ENCODE data around the gene PSMB10.

PSMB10 gene

GRCh38 chr16:67967183-67967957 is 30.7 kb upstream of the PSMB10 start:
- Histone ChIP-seq H3K27ac (peak overlapping the region; percentile 98), H3K4me3 (peak overlapping the region; percentile 93)
- no peak for DNase-seq (ENCODE audit: low spot score)
- TF ChIP-seq, protein P1, sequence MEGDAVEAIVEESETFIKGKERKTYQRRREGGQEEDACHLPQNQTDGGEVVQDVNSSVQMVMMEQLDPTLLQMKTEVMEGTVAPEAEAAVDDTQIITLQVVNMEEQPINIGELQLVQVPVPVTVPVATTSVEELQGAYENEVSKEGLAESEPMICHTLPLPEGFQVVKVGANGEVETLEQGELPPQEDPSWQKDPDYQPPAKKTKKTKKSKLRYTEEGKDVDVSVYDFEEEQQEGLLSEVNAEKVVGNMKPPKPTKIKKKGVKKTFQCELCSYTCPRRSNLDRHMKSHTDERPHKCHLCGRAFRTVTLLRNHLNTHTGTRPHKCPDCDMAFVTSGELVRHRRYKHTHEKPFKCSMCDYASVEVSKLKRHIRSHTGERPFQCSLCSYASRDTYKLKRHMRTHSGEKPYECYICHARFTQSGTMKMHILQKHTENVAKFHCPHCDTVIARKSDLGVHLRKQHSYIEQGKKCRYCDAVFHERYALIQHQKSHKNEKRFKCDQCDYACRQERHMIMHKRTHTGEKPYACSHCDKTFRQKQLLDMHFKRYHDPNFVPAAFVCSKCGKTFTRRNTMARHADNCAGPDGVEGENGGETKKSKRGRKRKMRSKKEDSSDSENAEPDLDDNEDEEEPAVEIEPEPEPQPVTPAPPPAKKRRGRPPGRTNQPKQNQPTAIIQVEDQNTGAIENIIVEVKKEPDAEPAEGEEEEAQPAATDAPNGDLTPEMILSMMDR (IDR thresholded peaks at IDR 0.05), result no peak

- Histone ChIP-seq H3K4me3 (peak overlapping the region; percentile 93), H3K27ac (peak overlapping the region; percentile 98)
- DNase-seq (ENCODE audit: low spot score), result no peak
- TF ChIP-seq, protein P1 (IDR thresholded peaks at IDR 0.05), result no peak
Observed at GRCh38 chr16:67966549-67967182, 30.0 kb upstream of the PSMB10 start.

DNA sequence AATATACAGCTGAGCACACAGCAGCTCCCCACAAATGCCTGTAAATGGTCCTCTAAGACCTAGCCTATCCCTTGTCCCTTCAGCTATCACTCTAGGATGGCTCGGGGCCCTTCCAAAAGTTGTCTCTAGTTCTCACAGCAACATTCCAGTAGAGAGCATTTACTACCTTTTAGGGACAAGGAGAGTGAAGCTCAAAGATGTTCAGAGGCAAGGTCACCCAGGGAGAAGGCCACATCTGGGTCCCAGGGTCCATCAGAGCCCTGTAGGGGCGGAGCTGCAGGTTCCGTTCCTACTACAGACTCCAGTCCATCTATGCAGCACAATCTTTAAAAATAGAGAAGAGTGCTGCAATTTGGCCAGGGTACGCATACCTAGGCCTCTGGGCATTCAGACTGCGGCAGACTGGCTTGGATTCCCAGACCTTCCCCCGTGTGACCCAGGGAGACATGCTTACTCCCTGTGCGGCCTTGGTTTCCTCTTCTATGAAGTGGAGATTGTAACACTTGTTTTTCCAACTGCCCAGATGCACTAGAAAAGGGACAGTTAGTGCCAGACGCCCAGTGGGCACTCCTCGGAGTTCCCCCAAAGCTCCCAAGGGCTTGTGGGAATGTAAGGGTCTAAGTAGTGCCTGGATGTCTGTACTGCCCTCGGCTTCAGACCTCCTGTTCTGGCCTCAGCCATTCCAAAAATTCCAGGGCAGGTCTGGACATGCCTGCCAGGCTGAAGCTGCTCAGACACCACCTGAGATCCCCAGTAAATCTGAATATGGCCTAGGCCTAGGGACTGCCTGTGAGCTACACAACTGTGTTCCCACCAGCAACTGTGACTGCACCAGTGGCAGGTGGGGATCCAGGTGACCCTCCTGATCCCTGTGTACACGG is 29.3 kb upstream of the PSMB10 start:
- peak overlapping the region; percentile 98 for H3K27ac ChIP-seq
- TF ChIP-seq, protein P1 (IDR thresholded peaks at IDR 0.05), result no peak
- DNase-seq (ENCODE audit: low spot score), result no peak
- H3K4me3 ChIP-seq, result peak overlapping the region; percentile 93

GRCh38 chr16:67964477-67965131 is 28.0 kb upstream of the PSMB10 start:
- TF ChIP-seq, protein P1 (IDR thresholded peaks at IDR 0.05), result no peak
- peak overlapping the region in 1 of 2 donors; percentile 98 for H3K27ac ChIP-seq
- no peak for DNase-seq (ENCODE audit: low spot score)
- H3K4me3 ChIP-seq, result peak overlapping the region; percentile 56

DNA sequence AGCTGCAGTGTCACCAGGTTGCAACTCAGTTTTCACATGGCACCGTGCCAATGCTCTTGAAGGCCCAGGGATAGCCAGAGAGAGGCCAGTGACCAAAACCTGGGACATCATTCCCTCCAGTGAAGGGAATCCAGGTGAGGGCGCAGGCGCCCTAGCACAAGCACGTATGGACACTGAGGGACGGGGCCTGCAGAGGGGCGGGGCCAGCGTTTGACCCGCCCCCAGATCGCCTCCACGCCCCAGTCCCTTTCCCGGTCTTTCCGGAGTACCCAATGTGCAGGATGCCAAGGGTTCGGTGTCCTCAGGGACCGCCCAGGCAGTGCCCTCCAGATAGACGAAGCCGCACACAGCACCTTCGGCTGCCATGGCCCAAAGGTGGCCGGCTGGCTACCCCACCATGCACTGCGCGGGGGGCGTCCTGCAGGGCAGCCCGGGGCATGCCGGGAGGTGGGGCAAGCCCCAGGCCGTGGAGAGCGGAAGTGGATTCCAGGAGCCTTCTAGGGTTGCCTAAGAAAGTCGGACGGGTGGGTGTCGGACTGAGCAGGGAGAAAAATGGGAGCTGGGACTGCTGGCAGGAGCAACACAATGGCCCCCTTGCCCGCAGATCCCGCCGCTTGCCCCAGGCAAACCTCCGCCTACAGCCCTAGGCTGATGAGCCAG is 27.1 kb upstream of the PSMB10 start:
- no peak for DNase-seq (ENCODE audit: low spot score)
- Histone ChIP-seq H3K27ac (peak overlapping the region in 1 of 2 donors; percentile 98), H3K4me3 (peak overlapping the region; percentile 56)
- TF ChIP-seq, protein P1 (IDR thresholded peaks at IDR 0.05), result no peak

DNA sequence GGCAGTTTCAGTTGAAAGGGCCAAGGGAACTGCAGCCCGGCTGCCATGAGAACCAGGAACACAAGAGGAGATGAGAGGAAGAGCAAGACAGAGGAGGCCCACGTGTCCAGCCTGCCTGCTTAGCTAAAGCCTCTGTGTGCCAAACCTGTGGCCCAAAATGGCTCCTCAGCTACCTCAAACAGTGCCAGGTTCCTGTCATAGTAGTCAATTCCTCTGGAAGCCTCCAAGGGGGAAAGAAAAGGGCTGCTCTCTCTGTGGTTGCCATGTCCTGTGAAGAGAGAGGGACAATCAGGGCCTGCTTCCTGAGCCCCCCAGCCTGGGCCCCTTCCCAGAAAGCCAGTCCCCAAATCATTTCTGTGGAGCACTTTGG is 26.6 kb upstream of the PSMB10 start:
- DNase-seq (ENCODE audit: low spot score), result no peak
- Histone ChIP-seq H3K4me3 (peak overlapping the region; percentile 56), H3K27ac (peak overlapping the region in 1 of 2 donors; percentile 98)
- TF ChIP-seq, protein P1 (IDR thresholded peaks at IDR 0.05), result no peak

Data from coronary artery (tissue), 2 donors.